ENCODE results near the gene NINL.

DNA sequence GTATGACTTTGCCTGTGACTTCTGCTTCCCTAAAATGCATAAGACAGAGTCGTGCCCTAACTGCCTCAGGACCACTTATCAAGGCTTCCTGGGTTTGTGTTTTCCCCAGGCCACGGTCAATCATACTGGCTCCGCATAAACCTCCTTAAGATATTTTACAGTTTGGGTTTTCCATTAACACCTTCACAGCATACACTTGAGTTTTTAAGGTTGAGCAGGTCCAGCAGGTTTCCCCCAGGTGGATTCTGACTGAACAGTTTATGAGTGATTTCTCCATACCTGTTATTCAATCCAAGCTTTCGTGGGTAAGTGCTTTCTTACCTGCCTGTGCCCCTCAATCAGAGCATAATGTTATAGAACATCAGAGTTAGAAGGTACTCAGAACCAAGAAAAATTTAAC, 39.3 kb downstream of the NINL start:
- TF ChIP-seq, protein P1, sequence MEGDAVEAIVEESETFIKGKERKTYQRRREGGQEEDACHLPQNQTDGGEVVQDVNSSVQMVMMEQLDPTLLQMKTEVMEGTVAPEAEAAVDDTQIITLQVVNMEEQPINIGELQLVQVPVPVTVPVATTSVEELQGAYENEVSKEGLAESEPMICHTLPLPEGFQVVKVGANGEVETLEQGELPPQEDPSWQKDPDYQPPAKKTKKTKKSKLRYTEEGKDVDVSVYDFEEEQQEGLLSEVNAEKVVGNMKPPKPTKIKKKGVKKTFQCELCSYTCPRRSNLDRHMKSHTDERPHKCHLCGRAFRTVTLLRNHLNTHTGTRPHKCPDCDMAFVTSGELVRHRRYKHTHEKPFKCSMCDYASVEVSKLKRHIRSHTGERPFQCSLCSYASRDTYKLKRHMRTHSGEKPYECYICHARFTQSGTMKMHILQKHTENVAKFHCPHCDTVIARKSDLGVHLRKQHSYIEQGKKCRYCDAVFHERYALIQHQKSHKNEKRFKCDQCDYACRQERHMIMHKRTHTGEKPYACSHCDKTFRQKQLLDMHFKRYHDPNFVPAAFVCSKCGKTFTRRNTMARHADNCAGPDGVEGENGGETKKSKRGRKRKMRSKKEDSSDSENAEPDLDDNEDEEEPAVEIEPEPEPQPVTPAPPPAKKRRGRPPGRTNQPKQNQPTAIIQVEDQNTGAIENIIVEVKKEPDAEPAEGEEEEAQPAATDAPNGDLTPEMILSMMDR (IDR thresholded peaks at IDR 0.05), result no peak
- TF ChIP-seq POLR2A (IDR thresholded peaks at IDR 0.05) (no peak), POLR2AphosphoS5 (IDR thresholded peaks at IDR 0.05) (no peak), EP300 (IDR thresholded peaks at IDR 0.05) (no peak)

Data from upper lobe of left lung (tissue), 4 donors.